GM12875 (cell line): Measurements from ENCODE around the gene HPD.

Experiments used
- H3K4me3 ChIP-seq: one replicate; pipeline ENCODE4 v1.5.1; 2011; ENCODE audit warnings: low read depth, low read length, control low read depth
- CTCF ChIP-seq: IDR thresholded peaks from 2 replicates; pipeline ENCODE4 v1.5.1; 2011; ENCODE audit warnings: low read depth, mild to moderate bottlenecking, control low read depth, inconsistent platforms, low read length, moderate library complexity, borderline replicate concordance; ENCODE audit not compliant: insufficient read depth

Gene HPD

GRCh38 chr12:121803861-121804416, 54.7 kb downstream of the HPD start, which contains the start of gene SETD1B:
SETD1B (plus strand) TSS chr12:121804009; CDS start chr12:121804738, 729 bp downstream.
- no peak for TF ChIP-seq CTCF
- H3K4me3 ChIP-seq: peak within 1 kb of the TSS; percentile 91

GRCh38 chr12:121802843-121803698, 55.6 kb downstream of the HPD start:
- no peak for TF ChIP-seq CTCF
- H3K4me3 ChIP-seq: peak overlapping the region; percentile 91

GRCh38 chr12:121802485-121802842, 56.2 kb downstream of the HPD start:
- no peak for TF ChIP-seq CTCF
- H3K4me3 ChIP-seq: peak overlapping the region; percentile 91

- H3K4me3 ChIP-seq: peak overlapping the region; percentile 91
Measured at GRCh38 chr12:121801595-121802484, 56.8 kb downstream of the HPD start.

GRCh38 chr12:121800694-121801594, 57.7 kb downstream of the HPD start:
- TF ChIP-seq CTCF: no peak
- H3K4me3 ChIP-seq: peak overlapping the region; percentile 91

More at GRCh38 chr12:121801595-121802484, 56.8 kb downstream of the HPD start:
- TF ChIP-seq CTCF: no peak
